DOHH2 (cell line): Measurements from ENCODE around the gene ELMOD3.
"Not testable (repeated sequence)": the region's sequence is repeated elsewhere in the genome, so short reads cannot be mapped to it uniquely, and the experiment has no call there.

Experiments
- EZH2phosphoT487 ChIP-seq: fragments of 200-600 bp; sonication (generic); IDR thresholded peaks from 2 replicates; pipeline ENCODE4 v1.6.1; 2017; ENCODE audit warnings: borderline replicate concordance, mild to moderate bottlenecking, antibody characterized with exemption, low read length, moderate library complexity, mixed read lengths
- TF ChIP-seq, protein P1 (sequence below): fragments of 200-600 bp; sonication (generic); IDR thresholded peaks from one replicate; pipeline ENCODE4 v1.5.1; 2014; ENCODE audit warnings: antibody characterized with exemption, mild to moderate bottlenecking, low read depth, low read length; ENCODE audit not compliant: poor library complexity, severe bottlenecking

- TF ChIP-seq, protein P1, sequence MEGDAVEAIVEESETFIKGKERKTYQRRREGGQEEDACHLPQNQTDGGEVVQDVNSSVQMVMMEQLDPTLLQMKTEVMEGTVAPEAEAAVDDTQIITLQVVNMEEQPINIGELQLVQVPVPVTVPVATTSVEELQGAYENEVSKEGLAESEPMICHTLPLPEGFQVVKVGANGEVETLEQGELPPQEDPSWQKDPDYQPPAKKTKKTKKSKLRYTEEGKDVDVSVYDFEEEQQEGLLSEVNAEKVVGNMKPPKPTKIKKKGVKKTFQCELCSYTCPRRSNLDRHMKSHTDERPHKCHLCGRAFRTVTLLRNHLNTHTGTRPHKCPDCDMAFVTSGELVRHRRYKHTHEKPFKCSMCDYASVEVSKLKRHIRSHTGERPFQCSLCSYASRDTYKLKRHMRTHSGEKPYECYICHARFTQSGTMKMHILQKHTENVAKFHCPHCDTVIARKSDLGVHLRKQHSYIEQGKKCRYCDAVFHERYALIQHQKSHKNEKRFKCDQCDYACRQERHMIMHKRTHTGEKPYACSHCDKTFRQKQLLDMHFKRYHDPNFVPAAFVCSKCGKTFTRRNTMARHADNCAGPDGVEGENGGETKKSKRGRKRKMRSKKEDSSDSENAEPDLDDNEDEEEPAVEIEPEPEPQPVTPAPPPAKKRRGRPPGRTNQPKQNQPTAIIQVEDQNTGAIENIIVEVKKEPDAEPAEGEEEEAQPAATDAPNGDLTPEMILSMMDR = not testable (repeated sequence)
- not testable (repeated sequence) for TF ChIP-seq EZH2phosphoT487
Measured at GRCh38 chr2:85383151-85383550, 28.6 kb downstream of the ELMOD3 start.
